ENCODE data around the gene PRDX2. TPM values are rescaled to one million over a fixed set of nuclear protein-coding genes. Genes with fewer than 3 reads are reported as not detected.

Gene PRDX2
- polyA plus RNA-seq, 1 of the 3 experiments (the other 2 are of a cell fraction), result 341 TPM

GRCh38 chr19:12794971-12795381, 6.6 kb downstream of the PRDX2 start:
- no peak for DNase-seq
- CTCF ChIA-PET, result interaction anchor here (1.2 to 17.1 kb wide), 8 partner anchors 8 to 170 kb away, joined by 5 to 447 read pairs (median 16); partner anchors contain the start of genes HOOK2 and TRIR

GRCh38 chr19:12794196-12794941, 7.2 kb downstream of the PRDX2 start:
- Histone ChIP-seq H4K20me1 (ENCODE audit: insufficient read depth) (peaks cover 17% of the 10 kb centered on the region), H3K9me2 (no peaks in the 10 kb centered on the region), H3K27ac (ENCODE audit: low read depth in 2 of 2, low read length in 1 of 2) (peak overlapping the region; percentile 86 to 88), H3K4me3 (ENCODE audit: low read depth in 2 of 2, low read length in 1 of 2) (peak overlapping the region; percentile 80 to 88), H3K4me2 (peak overlapping the region; percentile 88), H3F3A (replicated peaks; ENCODE audit: insufficient read depth) (peaks cover 35% of the 10 kb centered on the region), H3K27me3 (ENCODE audit: insufficient read depth) (no peaks in the 10 kb centered on the region), H2AFZ (ENCODE audit: low read depth) (peak overlapping the region; percentile 47; the same call in 1 of the 2 replicates), H3K9ac (peak overlapping the region; percentile 95), H3K79me2 (ENCODE audit: insufficient read depth) (peaks cover 20% of the 10 kb centered on the region), H3K4me1 (ENCODE audit: control insufficient read depth in 1 of 2, insufficient read depth in 2 of 2, low read depth in 1 of 2, low read length in 1 of 2) (peaks cover 13 to 25% of the 10 kb centered on the region in 2 experiments; a peak in 3 of 4 replicates), H3K9me3 (no peaks in the 10 kb centered on the region), H3K36me3 (replicated peaks in 1 of 2; ENCODE audit: control insufficient read depth in 1 of 2, insufficient read depth in 2 of 2, low read length in 1 of 2) (peaks cover 0 to 8% of the 10 kb centered on the region in 2 experiments)
- ChIA-PET POLR2A (interaction anchor here (1.0 to 4.4 kb wide), 3 partner anchors 17 to 22 kb away, joined by 3 to 88 read pairs (median 22); no protein-coding TSS in a partner anchor), CTCF (interaction anchor here (3.1 to 17.1 kb wide), 4 partner anchors 17 to 61 kb away, joined by 19 to 447 read pairs (median 181); partner anchors contain the start of genes HOOK2 and TRIR)
- WGBS (ENCODE audit: low lambda C conversion rate), result 77% methylated on average over 7 of the region's 7 CpGs
- no peak for DNase-seq
- TF ChIP-seq ELF1 (IDR thresholded peaks at IDR 0.05) (no peak), TEAD4 (IDR thresholded peaks at IDR 0.05; ENCODE audit: borderline replicate concordance, insufficient read depth) (no peak), SIN3A (IDR thresholded peaks at IDR 0.05; ENCODE audit: borderline replicate concordance, low read depth, low read length) (no peak), MXI1 (IDR thresholded peaks at IDR 0.05; ENCODE audit: low read depth, low read length) (no peak), RFX5 (IDR thresholded peaks at IDR 0.05; ENCODE audit: low read length) (no peak), TCF12 (IDR thresholded peaks at IDR 0.05) (no peak), GABPA (IDR thresholded peaks at IDR 0.05; ENCODE audit: low read depth) (no peak), JUND (IDR thresholded peaks at IDR 0.05) (no peak), GATA2 (CRISPR knock-in tag; IDR thresholded peaks at IDR 0.05) (no peak), CHD2 (IDR thresholded peaks at IDR 0.05; ENCODE audit: low read length, partially characterized antibody) (no peak), NRF1 (IDR thresholded peaks at IDR 0.05; ENCODE audit: low read depth, low read length) (no peak), FOXM1 (IDR thresholded peaks at IDR 0.05; ENCODE audit: low read depth) (no peak), SMC3 (IDR thresholded peaks at IDR 0.05; ENCODE audit: low read depth, low read length) (no peak), POLR2AphosphoS5 (IDR thresholded peaks at IDR 0.05; ENCODE audit: low read depth, low read length) (no peak)
- TF ChIP-seq, protein P1, sequence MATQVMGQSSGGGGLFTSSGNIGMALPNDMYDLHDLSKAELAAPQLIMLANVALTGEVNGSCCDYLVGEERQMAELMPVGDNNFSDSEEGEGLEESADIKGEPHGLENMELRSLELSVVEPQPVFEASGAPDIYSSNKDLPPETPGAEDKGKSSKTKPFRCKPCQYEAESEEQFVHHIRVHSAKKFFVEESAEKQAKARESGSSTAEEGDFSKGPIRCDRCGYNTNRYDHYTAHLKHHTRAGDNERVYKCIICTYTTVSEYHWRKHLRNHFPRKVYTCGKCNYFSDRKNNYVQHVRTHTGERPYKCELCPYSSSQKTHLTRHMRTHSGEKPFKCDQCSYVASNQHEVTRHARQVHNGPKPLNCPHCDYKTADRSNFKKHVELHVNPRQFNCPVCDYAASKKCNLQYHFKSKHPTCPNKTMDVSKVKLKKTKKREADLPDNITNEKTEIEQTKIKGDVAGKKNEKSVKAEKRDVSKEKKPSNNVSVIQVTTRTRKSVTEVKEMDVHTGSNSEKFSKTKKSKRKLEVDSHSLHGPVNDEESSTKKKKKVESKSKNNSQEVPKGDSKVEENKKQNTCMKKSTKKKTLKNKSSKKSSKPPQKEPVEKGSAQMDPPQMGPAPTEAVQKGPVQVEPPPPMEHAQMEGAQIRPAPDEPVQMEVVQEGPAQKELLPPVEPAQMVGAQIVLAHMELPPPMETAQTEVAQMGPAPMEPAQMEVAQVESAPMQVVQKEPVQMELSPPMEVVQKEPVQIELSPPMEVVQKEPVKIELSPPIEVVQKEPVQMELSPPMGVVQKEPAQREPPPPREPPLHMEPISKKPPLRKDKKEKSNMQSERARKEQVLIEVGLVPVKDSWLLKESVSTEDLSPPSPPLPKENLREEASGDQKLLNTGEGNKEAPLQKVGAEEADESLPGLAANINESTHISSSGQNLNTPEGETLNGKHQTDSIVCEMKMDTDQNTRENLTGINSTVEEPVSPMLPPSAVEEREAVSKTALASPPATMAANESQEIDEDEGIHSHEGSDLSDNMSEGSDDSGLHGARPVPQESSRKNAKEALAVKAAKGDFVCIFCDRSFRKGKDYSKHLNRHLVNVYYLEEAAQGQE (IDR thresholded peaks at IDR 0.05; ENCODE audit: low read depth, low read length), result no peak

More at GRCh38 chr19:12794971-12795381, 6.6 kb downstream of the PRDX2 start:
- Histone ChIP-seq H3K4me2 (no peak overlapping the region), H3K27me3 (ENCODE audit: insufficient read depth) (no peaks in the 10 kb centered on the region), H3K27ac (ENCODE audit: low read depth in 2 of 2, low read length in 1 of 2) (peak overlapping the region in 1 of 2 experiments; percentile 86; a peak in 1 of 4 replicates), H3K9ac (no peak overlapping the region), H2AFZ (ENCODE audit: low read depth) (no peak overlapping the region), H3K79me2 (ENCODE audit: insufficient read depth) (peaks cover 20% of the 10 kb centered on the region), H3K4me3 (ENCODE audit: low read depth in 2 of 2, low read length in 1 of 2) (no peak overlapping the region), H4K20me1 (ENCODE audit: insufficient read depth) (peaks cover 17% of the 10 kb centered on the region), H3K9me3 (no peaks in the 10 kb centered on the region), H3K9me2 (no peaks in the 10 kb centered on the region), H3F3A (replicated peaks; ENCODE audit: insufficient read depth) (peaks cover 35% of the 10 kb centered on the region), H3K36me3 (replicated peaks in 1 of 2; ENCODE audit: control insufficient read depth in 1 of 2, insufficient read depth in 2 of 2, low read length in 1 of 2) (peaks cover 5 to 10% of the 10 kb centered on the region in 2 experiments), H3K4me1 (ENCODE audit: control insufficient read depth in 1 of 2, insufficient read depth in 2 of 2, low read depth in 1 of 2, low read length in 1 of 2) (peaks cover 12 to 25% of the 10 kb centered on the region in 2 experiments; a peak in 3 of 4 replicates)
- 95% methylated on average over 9 of the region's 9 CpGs for WGBS (ENCODE audit: low lambda C conversion rate)
- TF ChIP-seq, protein P1 (IDR thresholded peaks at IDR 0.05; ENCODE audit: low read depth, low read length), result no peak
- TF ChIP-seq SMC3 (IDR thresholded peaks at IDR 0.05; ENCODE audit: low read depth, low read length) (no peak), FOSL2 (IDR thresholded peaks at IDR 0.05; ENCODE audit: borderline replicate concordance, low read depth) (no peak), TEAD4 (IDR thresholded peaks at IDR 0.05; ENCODE audit: borderline replicate concordance, insufficient read depth) (no peak), EZH2phosphoT487 (IDR thresholded peaks at IDR 0.05; ENCODE audit: borderline replicate concordance, low read depth) (no peak), MEF2A (IDR thresholded peaks at IDR 0.05; ENCODE audit: borderline replicate concordance, low read depth) (no peak)
- POLR2A ChIA-PET, result interaction anchor here (2.3 kb wide), 1 partner anchor 17 kb away, joined by 22 read pairs; no protein-coding TSS in a partner anchor
